SK-N-SH (cell line): Measurements from ENCODE around the gene CRMP1. TPM values are rescaled to one million over a fixed set of nuclear protein-coding genes. Genes with fewer than 3 reads are reported as not detected.

Experiments used
- CTCF ChIA-PET: fragments of 300-600, 350-600 bp; formaldehyde crosslinking; extraction: SDS; loops from one replicate; lab custom pipeline; 2021; lab: Yijun Ruan, JAX
- POLR2A ChIA-PET: fragments of 350-600 bp; sonication (Branson Sonifier 250); formaldehyde crosslinking; extraction: SDS; loops from one replicate; lab custom pipeline; 2020; ENCODE audit warnings: antibody characterized with exemption, inconsistent platforms; lab: Yijun Ruan, JAX
- DNase-seq: peaks from one replicate; pipeline ENCODE4 v3.0.0; 2012
- H2AFZ ChIP-seq: fragments of 200-600 bp; sonication (generic); 2 replicates; pipeline ENCODE4 v1.8.1; 2016; ENCODE audit warnings: antibody characterized with exemption, mild to moderate bottlenecking, low read depth
- H3F3A ChIP-seq: fragments of 200-600 bp; sonication (generic); replicated peaks from 2 replicates; pipeline ENCODE3; 2016; ENCODE audit warnings: antibody characterized with exemption, mild to moderate bottlenecking; ENCODE audit not compliant: insufficient read depth
- H3K27ac ChIP-seq, 2 experiments: fragments of 200-500 bp in 1 of 2; fragments of 200-600 bp in 1 of 2; sonication (Bioruptor generic) in 1 of 2; sonication (generic), shearing (Covaris generic) in 1 of 2; 2 replicates each; pipeline versions ENCODE4 v1.5.1 to v1.6.1; 2014 to 2016; ENCODE audit warnings: low read depth in 2 of 2, inconsistent platforms in 1 of 2, low read length in 1 of 2, mild to moderate bottlenecking in 1 of 2, mixed read lengths in 1 of 2
- H3K27me3 ChIP-seq: fragments of 200-600 bp; sonication (generic), shearing (Covaris generic); 2 replicates; pipeline ENCODE4 v1.6.1; 2016; ENCODE audit warnings: mixed run types; ENCODE audit not compliant: insufficient read depth
- H3K36me3 ChIP-seq, 2 experiments: fragments of 200-500 bp in 1 of 2; fragments of 200-600 bp in 1 of 2; sonication (Bioruptor generic) in 1 of 2; sonication (generic) in 1 of 2; replicated peaks in 1 of 2; 2 replicates each; pipeline versions ENCODE3 to v1.5.1; 2014 to 2016; ENCODE audit warnings: low read length in 1 of 2, mild to moderate bottlenecking in 1 of 2; ENCODE audit not compliant: insufficient read depth in 2 of 2, control insufficient read depth in 1 of 2
- H3K4me1 ChIP-seq, 2 experiments: fragments of 200-500 bp in 1 of 2; fragments of 200-600 bp in 1 of 2; sonication (Bioruptor generic) in 1 of 2; sonication (generic), shearing (Covaris generic) in 1 of 2; 2 replicates each; pipeline versions ENCODE4 v1.5.1 to v1.6.1; 2014 to 2016; ENCODE audit warnings: low read depth in 1 of 2, low read length in 1 of 2, mixed run types in 1 of 2; ENCODE audit not compliant: insufficient read depth in 2 of 2, control insufficient read depth in 1 of 2
- H3K4me2 ChIP-seq: fragments of 200-600 bp; sonication (generic), shearing (Covaris generic); 2 replicates; pipeline ENCODE4 v1.6.1; 2017; ENCODE audit warnings: mixed run types
- H3K4me3 ChIP-seq, 2 experiments: fragments of 200-500 bp in 1 of 2; fragments of 200-600 bp in 1 of 2; sonication (Bioruptor generic) in 1 of 2; sonication (generic), shearing (Covaris generic) in 1 of 2; 2 replicates each; pipeline versions ENCODE4 v1.5.1 to v1.8.1; 2014 to 2016; ENCODE audit warnings: low read depth in 2 of 2, inconsistent platforms in 1 of 2, low read length in 1 of 2, mild to moderate bottlenecking in 1 of 2, mixed read lengths in 1 of 2, moderate library complexity in 1 of 2
- H3K79me2 ChIP-seq: fragments of 200-600 bp; sonication (generic); 2 replicates; pipeline ENCODE4 v1.8.1; 2017; ENCODE audit warnings: mild to moderate bottlenecking; ENCODE audit not compliant: insufficient read depth
- H3K9ac ChIP-seq: fragments of 200-600 bp; sonication (generic); 2 replicates; pipeline ENCODE4 v1.6.1; 2017; ENCODE audit warnings: mixed run types
- H3K9me2 ChIP-seq: fragments of 200-600 bp; sonication (generic); 2 replicates; pipeline ENCODE4 v1.6.1; 2017; ENCODE audit warnings: mixed run types
- H3K9me3 ChIP-seq: fragments of 200-600 bp; sonication (generic); 2 replicates; pipeline ENCODE4 v1.6.1; 2017; ENCODE audit warnings: mixed run types, mild to moderate bottlenecking, moderate library complexity
- H4K20me1 ChIP-seq: fragments of 200-600 bp; sonication (generic); 2 replicates; pipeline ENCODE4 v1.6.1; 2017; ENCODE audit warnings: mild to moderate bottlenecking, mixed run types; ENCODE audit not compliant: insufficient read depth
- CHD2 ChIP-seq: fragments of 150-350 bp; IDR thresholded peaks from 2 replicates; pipeline ENCODE4 v1.6.1; 2018; ENCODE audit warnings: low read length; ENCODE audit not compliant: partially characterized antibody
- EZH2phosphoT487 ChIP-seq: fragments of 200-600 bp; sonication (generic); IDR thresholded peaks from 2 replicates; pipeline ENCODE4 v1.6.1; 2017; ENCODE audit warnings: low read depth, mixed run types, mild to moderate bottlenecking, antibody characterized with exemption, moderate library complexity, borderline replicate concordance
- FOXJ3 ChIP-seq: sonication (generic); formaldehyde crosslinking; IDR thresholded peaks from 2 replicates; pipeline ENCODE4 v1.5.1; 2020; ENCODE audit warnings: mild to moderate bottlenecking, missing genetic modification reagents
- GATA2 ChIP-seq: sonication (generic); formaldehyde crosslinking; IDR thresholded peaks from 2 replicates; pipeline ENCODE4 v1.5.0; 2020; ENCODE audit warnings: mild to moderate bottlenecking, missing genetic modification reagents
- JUND ChIP-seq: IDR thresholded peaks from 2 replicates; pipeline ENCODE4 v1.4.0; 2012
- NFIC ChIP-seq: IDR thresholded peaks from 2 replicates; pipeline ENCODE4 v1.4.0; 2012; ENCODE audit warnings: borderline replicate concordance
- POLR2AphosphoS5 ChIP-seq: IDR thresholded peaks from 2 replicates; pipeline ENCODE4 v1.6.1; 2012; ENCODE audit warnings: low read depth, low read length
- RFX5 ChIP-seq: IDR thresholded peaks from 2 replicates; pipeline ENCODE4 v1.6.1; 2012; ENCODE audit warnings: mild to moderate bottlenecking, improper control_type of control experiment, low read length
- RXRA ChIP-seq: IDR thresholded peaks from 2 replicates; pipeline ENCODE4 v1.4.0; 2012; ENCODE audit warnings: low read depth, mild to moderate bottlenecking, borderline replicate concordance
- SIN3A ChIP-seq: IDR thresholded peaks from 2 replicates; pipeline ENCODE4 v1.6.1; 2012; ENCODE audit warnings: low read depth, mild to moderate bottlenecking, low read length, moderate library complexity, borderline replicate concordance
- TCF12 ChIP-seq: IDR thresholded peaks from 2 replicates; pipeline ENCODE4 v1.4.0; 2012
- TEAD4 ChIP-seq: IDR thresholded peaks from 2 replicates; pipeline ENCODE4 v1.4.0; 2012; ENCODE audit warnings: mild to moderate bottlenecking, borderline replicate concordance; ENCODE audit not compliant: insufficient read depth
- YY1 ChIP-seq: IDR thresholded peaks from 2 replicates; pipeline ENCODE4 v1.4.0; 2012; ENCODE audit warnings: low read depth, mild to moderate bottlenecking
- WGBS: methylation state at CpG from one replicate; pipeline ENCODE4 v1.1.6; 2017; ENCODE audit warnings: low lambda C conversion rate; 5-methylcytosine and 5-hydroxymethylcytosine counted together
- polyA plus RNA-seq, 3 experiments: library from polyadenylated mRNA; depleted of rRNA; stranded (reverse); fragments of >200 nt; gene quantifications; 2 replicates each; pipeline ENCODE4 v1.2.3, GENCODE V29; 2012
- TF ChIP-seq, protein P1 (sequence below): fragments of 200-600 bp; sonication (generic); IDR thresholded peaks from 2 replicates; pipeline ENCODE4 v1.6.1; 2017; ENCODE audit warnings: antibody characterized with exemption, mild to moderate bottlenecking, moderate library complexity
- TF ChIP-seq, protein P2 (sequence below): IDR thresholded peaks from 2 replicates; pipeline ENCODE4 v1.4.0; 2012; ENCODE audit warnings: low read depth

The CRMP1 gene
- polyA plus RNA-seq, 1 of the 3 experiments (the other 2 are of a cell fraction) = 3.4 TPM

DNA sequence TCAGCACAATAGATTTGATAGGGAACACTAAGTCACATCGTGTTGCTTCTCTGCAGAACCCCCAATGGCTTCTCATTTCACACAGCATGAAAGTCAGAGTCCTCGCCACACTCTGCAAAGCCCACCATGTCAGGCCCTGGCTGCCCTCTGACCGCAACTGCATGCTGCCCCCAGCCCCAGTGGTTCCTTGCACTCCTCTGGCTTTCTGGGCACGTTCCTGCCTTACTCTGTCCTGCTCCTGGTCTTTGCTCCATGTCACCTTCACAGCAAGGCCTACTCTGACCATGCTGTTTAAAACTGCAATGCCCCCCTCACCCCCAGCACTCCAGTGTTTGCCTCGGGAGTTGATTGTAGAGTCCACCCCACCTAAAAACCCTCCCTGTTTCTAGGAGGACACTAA is 103.7 kb downstream of the CRMP1 start (continued):
- TF ChIP-seq GATA2 (CRISPR knock-in tag) (no peak), CHD2 (no peak), SIN3A (no peak)
- TF ChIP-seq, protein P1, sequence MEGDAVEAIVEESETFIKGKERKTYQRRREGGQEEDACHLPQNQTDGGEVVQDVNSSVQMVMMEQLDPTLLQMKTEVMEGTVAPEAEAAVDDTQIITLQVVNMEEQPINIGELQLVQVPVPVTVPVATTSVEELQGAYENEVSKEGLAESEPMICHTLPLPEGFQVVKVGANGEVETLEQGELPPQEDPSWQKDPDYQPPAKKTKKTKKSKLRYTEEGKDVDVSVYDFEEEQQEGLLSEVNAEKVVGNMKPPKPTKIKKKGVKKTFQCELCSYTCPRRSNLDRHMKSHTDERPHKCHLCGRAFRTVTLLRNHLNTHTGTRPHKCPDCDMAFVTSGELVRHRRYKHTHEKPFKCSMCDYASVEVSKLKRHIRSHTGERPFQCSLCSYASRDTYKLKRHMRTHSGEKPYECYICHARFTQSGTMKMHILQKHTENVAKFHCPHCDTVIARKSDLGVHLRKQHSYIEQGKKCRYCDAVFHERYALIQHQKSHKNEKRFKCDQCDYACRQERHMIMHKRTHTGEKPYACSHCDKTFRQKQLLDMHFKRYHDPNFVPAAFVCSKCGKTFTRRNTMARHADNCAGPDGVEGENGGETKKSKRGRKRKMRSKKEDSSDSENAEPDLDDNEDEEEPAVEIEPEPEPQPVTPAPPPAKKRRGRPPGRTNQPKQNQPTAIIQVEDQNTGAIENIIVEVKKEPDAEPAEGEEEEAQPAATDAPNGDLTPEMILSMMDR = no peak

DNA sequence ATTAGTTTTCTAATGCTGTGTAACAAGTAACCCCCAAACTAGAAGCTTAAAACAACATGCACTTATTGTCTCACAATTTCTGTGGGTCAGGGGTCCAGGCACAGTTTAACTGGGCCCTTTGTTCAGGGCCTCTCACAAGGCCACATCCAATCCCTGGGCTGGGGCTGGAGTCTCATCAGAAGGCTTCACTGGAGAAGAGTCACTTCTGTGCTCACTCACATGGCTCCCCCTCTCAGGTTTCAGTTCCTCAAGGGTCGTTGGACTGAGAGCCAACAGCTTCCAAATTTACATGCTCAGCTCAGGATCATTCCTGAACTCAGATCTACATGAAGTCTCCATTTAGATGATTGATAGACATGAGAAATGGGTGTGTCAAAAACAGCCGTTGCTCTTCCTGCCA is 104.7 kb downstream of the CRMP1 start:
- DNase-seq = no peak
- Histone ChIP-seq H3K36me3 (peaks cover 9 to 30% of the 10 kb centered on the region in 2 experiments), H3F3A (no peaks in the 10 kb centered on the region), H3K27me3 (no peaks in the 10 kb centered on the region), H3K27ac (no peak overlapping the region), H4K20me1 (no peaks in the 10 kb centered on the region), H3K4me2 (no peak overlapping the region), H2AFZ (no peak overlapping the region), H3K9me3 (no peaks in the 10 kb centered on the region), H3K9ac (no peak overlapping the region), H3K79me2 (no peaks in the 10 kb centered on the region), H3K4me1 (no peaks in the 10 kb centered on the region), H3K4me3 (no peak overlapping the region), H3K9me2 (no peaks in the 10 kb centered on the region)
- 97% methylated on average over 2 of the region's 2 CpGs for WGBS
- POLR2A ChIA-PET = no interaction called here
- TF ChIP-seq EZH2phosphoT487 (no peak), POLR2AphosphoS5 (no peak), RFX5 (no peak), TEAD4 (no peak), TCF12 (no peak), SIN3A (no peak), YY1 (no peak), FOXJ3 (CRISPR knock-in tag) (no peak), NFIC (no peak)
- CTCF ChIA-PET = interaction anchor here (0.5 to 4.3 kb wide), 4 partner anchors 43 to 388 kb away, joined by 4 to 20 read pairs (median 8); no protein-coding TSS in a partner anchor

DNA sequence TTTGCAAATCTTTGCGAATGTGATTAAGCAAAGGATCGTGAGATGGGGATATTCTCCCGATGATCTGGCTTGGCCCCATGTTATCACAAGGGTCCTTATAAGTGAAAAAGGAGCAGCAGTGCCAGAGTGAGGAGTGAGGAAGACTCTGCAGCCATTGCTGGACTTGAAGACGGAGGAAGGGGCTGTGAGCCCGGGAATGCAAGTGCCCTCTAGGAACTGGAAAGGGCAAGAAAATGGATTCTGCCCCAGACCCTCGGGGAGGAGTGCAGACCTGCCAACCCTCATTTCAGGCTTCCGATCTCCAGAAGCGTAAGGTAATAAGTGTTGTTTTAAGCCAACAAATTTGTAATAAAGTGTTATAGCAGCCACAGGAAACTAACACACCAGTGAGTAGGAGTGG is 105.6 kb downstream of the CRMP1 start:
- Histone ChIP-seq H3K79me2 (no peaks in the 10 kb centered on the region), H3K4me3 (no peak overlapping the region), H3K9me2 (no peaks in the 10 kb centered on the region), H3K9ac (no peak overlapping the region), H2AFZ (no peak overlapping the region), H3K9me3 (no peaks in the 10 kb centered on the region), H3K36me3 (peaks cover 9 to 30% of the 10 kb centered on the region in 2 experiments), H3K27me3 (no peaks in the 10 kb centered on the region)
- 94% methylated on average over 8 of the region's 8 CpGs for WGBS
- DNase-seq = no peak
- TF ChIP-seq, protein P2, sequence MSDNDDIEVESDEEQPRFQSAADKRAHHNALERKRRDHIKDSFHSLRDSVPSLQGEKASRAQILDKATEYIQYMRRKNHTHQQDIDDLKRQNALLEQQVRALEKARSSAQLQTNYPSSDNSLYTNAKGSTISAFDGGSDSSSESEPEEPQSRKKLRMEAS = no peak
- TF ChIP-seq RXRA (no peak), NFIC (no peak), JUND (no peak)
- TF ChIP-seq, protein P1 = no peak
- TF ChIP-seq, all 33 proteins: peak for 0
- H3K27ac ChIP-seq = no peak overlapping the region
- no peaks in the 10 kb centered on the region for H3K4me1 ChIP-seq
- no peaks in the 10 kb centered on the region for H4K20me1 ChIP-seq
- CTCF ChIA-PET = interaction anchor here (2.9 kb wide), 1 partner anchor 387 kb away, joined by 12 read pairs; no protein-coding TSS in a partner anchor
- POLR2A ChIA-PET = no interaction called here
- H3F3A ChIP-seq = no peaks in the 10 kb centered on the region
- H3K4me2 ChIP-seq = no peak overlapping the region
